Upper lobe of left lung (tissue), 6 donors: ENCODE measurements around the gene MIGA1. TPM values are rescaled to one million over a fixed set of nuclear protein-coding genes. Genes with fewer than 3 reads are reported as not detected.

Experiments used
- ATAC-seq, 2 donors: fragments of 200-7000 bp; cut with Tn5 transposase; one replicate each; pipeline ENCODE4 v1.9.1; 2022; ENCODE audit warnings: mild to moderate bottlenecking in 2 of 2, moderate library complexity in 2 of 2; ENCODE audit not compliant: low FRiP score in 2 of 2
- DNase-seq, 2 donors: peaks; one replicate each; pipeline ENCODE4 v3.0.0-alpha.2; 2019 to 2020
- H3K27ac ChIP-seq, 4 donors: fragments of 200-600 bp; sonication (generic); one replicate each; pipeline ENCODE4 v1.5.1; 2016 to 2019
- H3K27me3 ChIP-seq, 4 donors: fragments of 200-600 bp; sonication (generic); one replicate each; pipeline ENCODE4 v1.5.1; 2017 to 2019
- H3K36me3 ChIP-seq, 4 donors: fragments of 200-600 bp; sonication (generic); one replicate each; pipeline ENCODE4 v1.5.1; 2016 to 2019
- H3K4me1 ChIP-seq, 4 donors: fragments of 200-600 bp; sonication (generic); one replicate each; pipeline ENCODE4 v1.5.1; 2018 to 2019
- H3K4me3 ChIP-seq, 4 donors: fragments of 200-600 bp; sonication (generic); one replicate each; pipeline ENCODE4 v1.5.1; 2017 to 2019; ENCODE audit warnings: mild to moderate bottlenecking in 2 of 4, moderate library complexity in 1 of 4
- H3K9me3 ChIP-seq, 4 donors: fragments of 200-600 bp; sonication (generic); one replicate each; pipeline ENCODE4 v1.5.1; 2018 to 2019
- EP300 ChIP-seq, 4 donors: sonication (generic); formaldehyde crosslinking; IDR thresholded peaks; one replicate each; pipeline ENCODE4 v1.5.1; 2017; ENCODE audit warnings: antibody characterized with exemption in 4 of 4, control low read depth in 2 of 4
- POLR2A ChIP-seq, 4 donors: fragments of 450-650 bp; IDR thresholded peaks; one replicate each; pipeline ENCODE4 v1.5.1; 2016 to 2017; ENCODE audit warnings: antibody characterized with exemption in 4 of 4, mild to moderate bottlenecking in 2 of 4
- POLR2AphosphoS5 ChIP-seq, 2 donors: sonication (generic); formaldehyde crosslinking; IDR thresholded peaks; one replicate each; pipeline ENCODE4 v1.5.1; 2017; ENCODE audit warnings: antibody characterized with exemption in 2 of 2
- whole genome bisulfite sequencing, 2 donors: methylation state at CpG; one replicate each; pipeline ENCODE4 v1.1.5; 2017 to 2018; 5-methylcytosine and 5-hydroxymethylcytosine counted together
- total RNA-seq, 6 donors: library from RNA; depleted of rRNA in 4 of 6; stranded (reverse); fragments of >200 nt in 4 of 6; gene quantifications; one replicate each; pipeline versions ENCODE4 v1.1.0 to v1.2.1, GENCODE V29; 2016 to 2021
- TF ChIP-seq, protein P1 (sequence below), 6 experiments: fragments of 450-650 bp in 4 of 6; fragments of 200-600 bp in 2 of 6; sonication (generic) in 2 of 6; IDR thresholded peaks; one replicate each; pipeline ENCODE4 v1.5.1; 2016 to 2019; ENCODE audit warnings: antibody characterized with exemption in 6 of 6
- donor health status: DM: no; HTN: no; CAD: no; lungs with moderate emphysema.
- donor health status: DM: no; HTN: yes; CAD: no; lungs with severe emphysema.

The MIGA1 gene
- total RNA-seq, 6 donors from 2014 or later, result 7.7 to 19.2 (median 13.5) TPM

DNA sequence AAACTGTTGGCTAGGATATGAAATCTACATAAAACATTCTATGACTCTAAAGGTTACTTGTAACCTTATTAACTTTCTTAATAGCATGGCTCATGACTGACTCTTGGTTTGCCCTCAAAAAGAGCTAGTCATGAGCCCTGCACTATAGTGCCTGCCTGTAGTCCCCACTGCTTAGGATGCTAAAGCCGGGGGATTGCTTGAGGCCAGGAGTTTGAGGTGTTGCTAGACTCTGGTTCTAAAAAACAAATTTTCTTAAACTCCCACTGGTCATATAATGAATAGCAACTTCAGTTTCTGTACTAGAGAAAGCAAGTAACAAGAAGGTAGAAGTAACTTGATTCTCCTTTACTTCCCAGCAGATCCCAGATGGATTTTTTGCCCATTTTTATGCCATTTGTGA is 93.2 kb downstream of the MIGA1 start:
- no peak overlapping the region for H3K4me3 ChIP-seq
- no peak for ATAC-seq

DNA sequence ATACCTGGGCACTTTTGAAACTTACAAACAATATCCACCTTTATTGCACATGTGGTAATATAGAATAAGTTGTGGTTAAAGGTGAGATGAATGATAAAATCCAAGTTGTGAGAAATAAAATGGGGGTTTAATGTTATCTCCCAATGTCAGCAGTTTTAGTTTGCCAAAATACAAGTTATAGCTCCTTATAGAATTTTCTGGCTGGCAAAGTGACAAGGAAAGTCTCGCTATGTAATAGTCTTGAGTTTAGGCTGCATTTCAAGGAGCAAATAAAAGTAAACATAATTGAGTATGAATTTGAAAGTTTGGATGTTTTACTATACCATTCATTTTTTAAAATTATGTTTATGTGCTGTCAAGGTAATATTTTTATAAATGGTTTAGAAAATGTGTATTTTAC is 94.0 kb downstream of the MIGA1 start:
- no peak for TF ChIP-seq EP300 (IDR thresholded peaks at IDR 0.05)
- TF ChIP-seq POLR2AphosphoS5 (IDR thresholded peaks at IDR 0.05), result no peak
- TF ChIP-seq, protein P1, sequence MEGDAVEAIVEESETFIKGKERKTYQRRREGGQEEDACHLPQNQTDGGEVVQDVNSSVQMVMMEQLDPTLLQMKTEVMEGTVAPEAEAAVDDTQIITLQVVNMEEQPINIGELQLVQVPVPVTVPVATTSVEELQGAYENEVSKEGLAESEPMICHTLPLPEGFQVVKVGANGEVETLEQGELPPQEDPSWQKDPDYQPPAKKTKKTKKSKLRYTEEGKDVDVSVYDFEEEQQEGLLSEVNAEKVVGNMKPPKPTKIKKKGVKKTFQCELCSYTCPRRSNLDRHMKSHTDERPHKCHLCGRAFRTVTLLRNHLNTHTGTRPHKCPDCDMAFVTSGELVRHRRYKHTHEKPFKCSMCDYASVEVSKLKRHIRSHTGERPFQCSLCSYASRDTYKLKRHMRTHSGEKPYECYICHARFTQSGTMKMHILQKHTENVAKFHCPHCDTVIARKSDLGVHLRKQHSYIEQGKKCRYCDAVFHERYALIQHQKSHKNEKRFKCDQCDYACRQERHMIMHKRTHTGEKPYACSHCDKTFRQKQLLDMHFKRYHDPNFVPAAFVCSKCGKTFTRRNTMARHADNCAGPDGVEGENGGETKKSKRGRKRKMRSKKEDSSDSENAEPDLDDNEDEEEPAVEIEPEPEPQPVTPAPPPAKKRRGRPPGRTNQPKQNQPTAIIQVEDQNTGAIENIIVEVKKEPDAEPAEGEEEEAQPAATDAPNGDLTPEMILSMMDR (IDR thresholded peaks at IDR 0.05), result no peak
- no peak for TF ChIP-seq POLR2A (IDR thresholded peaks at IDR 0.05)
- Histone ChIP-seq H3K27ac (no peak overlapping the region), H3K4me1 (no peaks in the 10 kb centered on the region), H3K9me3 (no peaks in the 10 kb centered on the region), H3K27me3 (no peaks in the 10 kb centered on the region), H3K4me3 (no peak overlapping the region), H3K36me3 (peaks cover 0 to 11% (median under 1%) of the 10 kb centered on the region in 4 donors)
- DNase-seq, result no peak
- ATAC-seq, result no peak
- 90 to 96% methylated on average over 1 of the region's 1 CpG for WGBS, 2 donors

More for the DNA sequence above, 93.2 kb downstream of the MIGA1 start:
- no peak for DNase-seq
- H3K27ac ChIP-seq, result no peak overlapping the region
- TF ChIP-seq POLR2A (IDR thresholded peaks at IDR 0.05) (no peak), EP300 (IDR thresholded peaks at IDR 0.05) (no peak), POLR2AphosphoS5 (IDR thresholded peaks at IDR 0.05) (no peak)
- TF ChIP-seq, protein P1 (IDR thresholded peaks at IDR 0.05), result no peak
- H3K9me3 ChIP-seq, result no peaks in the 10 kb centered on the region
- peaks cover 0 to 18% (median 3%) of the 10 kb centered on the region in 4 donors for H3K36me3 ChIP-seq
- no peaks in the 10 kb centered on the region for H3K4me1 ChIP-seq
- H3K27me3 ChIP-seq, result no peaks in the 10 kb centered on the region
- WGBS, 2 donors, result 92 to 94% methylated on average over 1 of the region's 1 CpG

DNA sequence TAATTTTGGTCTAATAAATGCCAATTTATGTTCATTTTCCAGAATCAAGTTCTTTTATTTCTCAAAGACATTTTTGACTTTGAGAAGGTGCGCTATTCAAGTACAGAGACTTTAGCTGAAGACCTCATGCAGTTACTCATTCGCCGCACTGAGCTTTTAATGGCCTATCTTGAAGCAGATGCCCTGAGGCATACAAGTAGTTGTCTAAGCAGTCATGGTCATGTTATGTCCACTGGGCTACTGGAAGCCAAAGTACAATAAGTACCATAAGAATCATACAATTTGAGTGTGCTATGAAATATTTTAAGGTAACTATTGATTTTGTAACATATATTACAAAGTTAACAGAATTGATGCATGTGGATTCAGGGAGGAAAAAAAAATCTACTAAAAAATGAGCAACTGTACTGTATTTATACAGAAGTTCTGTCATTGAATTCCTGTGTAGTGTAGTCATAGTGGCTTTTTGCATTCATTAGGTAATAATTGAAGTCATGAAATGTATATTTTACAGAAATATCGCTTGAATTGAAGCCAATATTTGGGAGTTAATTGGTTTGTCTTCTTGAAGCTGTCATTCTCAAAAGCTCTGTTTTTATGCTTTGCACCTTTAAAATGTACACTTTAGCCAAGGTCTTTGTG is 95.5 kb downstream of the MIGA1 start:
- no peaks in the 10 kb centered on the region for H3K27me3 ChIP-seq
- H3K4me3 ChIP-seq, result no peak overlapping the region
- H3K27ac ChIP-seq, result no peak overlapping the region
- H3K4me1 ChIP-seq, result no peaks in the 10 kb centered on the region
- WGBS, 2 donors, result 98 to 99% methylated on average over 4 of the region's 4 CpGs
- H3K36me3 ChIP-seq, result peaks cover 0 to 10% (median 0%) of the 10 kb centered on the region in 4 donors
- H3K9me3 ChIP-seq, result no peaks in the 10 kb centered on the region
- no peak for ATAC-seq
- TF ChIP-seq EP300 (IDR thresholded peaks at IDR 0.05) (no peak), POLR2AphosphoS5 (IDR thresholded peaks at IDR 0.05) (no peak), POLR2A (IDR thresholded peaks at IDR 0.05) (no peak)
- TF ChIP-seq, protein P1 (IDR thresholded peaks at IDR 0.05), result no peak
- no peak for DNase-seq

DNA sequence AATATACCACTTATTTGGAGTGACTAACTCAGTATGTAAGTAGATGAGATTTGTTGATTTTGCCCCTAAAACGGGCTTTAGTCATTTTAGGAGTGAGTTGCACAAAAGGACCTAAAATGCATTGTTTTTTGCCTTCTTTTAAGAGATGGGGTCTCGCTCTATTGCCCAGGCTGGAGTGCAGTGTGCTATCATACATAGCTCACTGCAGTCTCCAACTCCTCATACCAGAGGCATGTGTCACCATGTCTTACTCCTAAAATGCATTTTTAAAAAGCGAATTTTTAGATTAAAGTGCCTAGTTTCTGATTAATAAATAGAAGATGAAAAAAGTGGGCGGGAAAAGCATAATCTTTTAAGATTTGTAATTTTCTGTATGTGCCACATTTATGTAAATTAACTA is 97.4 kb downstream of the MIGA1 start:
- Histone ChIP-seq H3K36me3 (peaks cover 0 to 10% (median 0%) of the 10 kb centered on the region in 4 donors), H3K4me3 (no peak overlapping the region), H3K9me3 (no peaks in the 10 kb centered on the region), H3K4me1 (no peaks in the 10 kb centered on the region), H3K27ac (no peak overlapping the region), H3K27me3 (no peaks in the 10 kb centered on the region)
- ATAC-seq (no peak), DNase-seq (no peak)
- no peak for TF ChIP-seq POLR2AphosphoS5 (IDR thresholded peaks at IDR 0.05)
- no peak for TF ChIP-seq EP300 (IDR thresholded peaks at IDR 0.05)
- TF ChIP-seq, protein P1 (IDR thresholded peaks at IDR 0.05), result no peak
- TF ChIP-seq POLR2A (IDR thresholded peaks at IDR 0.05), result no peak
- 95 to 97% methylated on average over 4 of the region's 4 CpGs for WGBS, 2 donors

DNA sequence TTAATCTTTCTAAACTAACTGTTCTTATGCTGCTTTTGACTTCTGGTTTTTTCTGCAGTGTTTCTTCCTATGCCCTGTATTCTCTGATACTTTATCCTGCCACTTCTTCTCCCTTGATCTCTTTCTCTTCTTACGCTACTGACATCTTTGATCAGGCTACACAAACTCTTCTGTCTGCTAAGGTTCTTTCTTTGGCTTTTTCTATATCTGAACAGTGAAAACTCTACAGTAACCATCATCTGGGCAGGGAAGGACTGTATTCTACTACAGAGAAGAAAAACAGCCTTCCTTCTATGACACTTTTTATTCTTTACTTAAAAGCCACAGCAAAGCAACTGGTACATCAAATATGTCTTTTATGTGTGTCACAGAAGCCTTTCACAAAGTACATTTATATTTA is 101.6 kb downstream of the MIGA1 start:
- no peak for TF ChIP-seq POLR2A (IDR thresholded peaks at IDR 0.05)
- no peak for TF ChIP-seq POLR2AphosphoS5 (IDR thresholded peaks at IDR 0.05)
- no peak for TF ChIP-seq EP300 (IDR thresholded peaks at IDR 0.05)
- TF ChIP-seq, protein P1 (IDR thresholded peaks at IDR 0.05), result no peak
- H3K9me3 ChIP-seq, result no peaks in the 10 kb centered on the region
- ATAC-seq (no peak), DNase-seq (no peak)
- no peaks in the 10 kb centered on the region for H3K27me3 ChIP-seq
- H3K4me1 ChIP-seq, result no peaks in the 10 kb centered on the region
- no peak overlapping the region for H3K27ac ChIP-seq
- 91 to 94% methylated on average over 1 of the region's 1 CpG for WGBS, 2 donors
- peaks cover 0 to 4% (median 0%) of the 10 kb centered on the region in 4 donors for H3K36me3 ChIP-seq
- H3K4me3 ChIP-seq, result no peak overlapping the region
